ENCODE data around the gene GPR143.

- TF ChIP-seq POLR2AphosphoS5 (IDR thresholded peaks at IDR 0.05) (no peak), CTCF (IDR thresholded peaks at IDR 0.05) (no peak), POLR2A (IDR thresholded peaks at IDR 0.05) (no peak)
These were observed 23.3 kb upstream of the GPR143 start for GRCh38 chrX:9788911-9789310.

Data from sigmoid colon (tissue), 4 donors.